ENCODE measurements around the gene SIDT1.

DNA sequence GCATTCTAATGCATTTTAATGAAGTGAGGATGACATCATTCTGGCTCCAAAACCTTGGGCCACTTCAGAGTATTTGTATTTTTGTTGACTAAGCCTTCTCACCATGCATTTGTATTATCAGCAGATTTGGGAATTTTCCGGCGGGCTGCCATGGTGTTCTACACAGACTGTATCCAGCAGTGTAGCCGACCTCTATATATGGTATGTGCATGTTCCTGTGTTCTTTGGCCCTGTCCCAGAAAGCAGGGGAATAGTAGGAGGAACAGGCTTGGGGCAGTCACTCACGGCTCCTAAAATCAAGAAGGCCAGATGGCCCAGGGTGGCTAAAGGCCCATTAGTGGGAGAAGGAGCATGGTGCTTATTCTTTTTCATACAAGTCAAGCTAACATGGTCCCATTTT lies 83.6 kb downstream of the SIDT1 start:
- TF ChIP-seq, protein P1, sequence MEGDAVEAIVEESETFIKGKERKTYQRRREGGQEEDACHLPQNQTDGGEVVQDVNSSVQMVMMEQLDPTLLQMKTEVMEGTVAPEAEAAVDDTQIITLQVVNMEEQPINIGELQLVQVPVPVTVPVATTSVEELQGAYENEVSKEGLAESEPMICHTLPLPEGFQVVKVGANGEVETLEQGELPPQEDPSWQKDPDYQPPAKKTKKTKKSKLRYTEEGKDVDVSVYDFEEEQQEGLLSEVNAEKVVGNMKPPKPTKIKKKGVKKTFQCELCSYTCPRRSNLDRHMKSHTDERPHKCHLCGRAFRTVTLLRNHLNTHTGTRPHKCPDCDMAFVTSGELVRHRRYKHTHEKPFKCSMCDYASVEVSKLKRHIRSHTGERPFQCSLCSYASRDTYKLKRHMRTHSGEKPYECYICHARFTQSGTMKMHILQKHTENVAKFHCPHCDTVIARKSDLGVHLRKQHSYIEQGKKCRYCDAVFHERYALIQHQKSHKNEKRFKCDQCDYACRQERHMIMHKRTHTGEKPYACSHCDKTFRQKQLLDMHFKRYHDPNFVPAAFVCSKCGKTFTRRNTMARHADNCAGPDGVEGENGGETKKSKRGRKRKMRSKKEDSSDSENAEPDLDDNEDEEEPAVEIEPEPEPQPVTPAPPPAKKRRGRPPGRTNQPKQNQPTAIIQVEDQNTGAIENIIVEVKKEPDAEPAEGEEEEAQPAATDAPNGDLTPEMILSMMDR (IDR thresholded peaks at IDR 0.05; ENCODE audit: insufficient read depth, low read length) = no peak
- no peak for TF ChIP-seq GABPA (IDR thresholded peaks at IDR 0.05; ENCODE audit: low read depth)
- no peak for TF ChIP-seq POLR2AphosphoS5 (IDR thresholded peaks at IDR 0.05; ENCODE audit: low read depth)

All from HL-60 (cell line).